ENCODE data around the gene LRRC8E. TPM values are rescaled to one million over a fixed set of nuclear protein-coding genes. Genes with fewer than 3 reads are reported as not detected.

Gene LRRC8E
- total RNA-seq, 1 experiment from 2014 or later = 3.0 TPM

- TF ChIP-seq STAT6 (CRISPR knock-in tag; conservative IDR thresholded peaks at IDR 0.05; ENCODE audit: low read depth) (no peak), AR (CRISPR knock-in tag; IDR thresholded peaks at IDR 0.05) (no peak), CREM (CRISPR knock-in tag; IDR thresholded peaks at IDR 0.05) (no peak), PRRX2 (CRISPR knock-in tag; IDR thresholded peaks at IDR 0.05) (no peak)
These were observed 46.5 kb downstream of the LRRC8E start (continued) for GRCh38 chr19:7934766-7935165.

GRCh38 chr19:7940841-7941240 lies 52.5 kb downstream of the LRRC8E start:
- DNase-seq (ENCODE audit: low spot score) (no peak), ATAC-seq (no peak)
- H3K4me1 Mint-ChIP-seq = peaks cover 8% of the 10 kb centered on the region; the same call in 1 of the 2 replicates
- H3K4me3 Mint-ChIP-seq = no peak overlapping the region
- CTCF ChIA-PET = interaction anchor here (0.6 kb wide), 1 partner anchor 228 kb away, joined by 3 read pairs; no protein-coding TSS in a partner anchor
- H3K9me3 Mint-ChIP-seq = no peaks in the 10 kb centered on the region
- H3K27me3 Mint-ChIP-seq (ENCODE audit: low read depth) = no peaks in the 10 kb centered on the region
- H3K27ac Mint-ChIP-seq = no peak overlapping the region; the same call in 1 of the 2 replicates
- H3K36me3 Mint-ChIP-seq = peaks cover 34% of the 10 kb centered on the region
- POLR2A ChIA-PET = no interaction called here
- TF ChIP-seq ZMAT4 (CRISPR knock-in tag; IDR thresholded peaks at IDR 0.05) = no peak
- TF ChIP-seq ZNF219 (CRISPR knock-in tag; IDR thresholded peaks at IDR 0.05; ENCODE audit: borderline replicate concordance) = no peak
- TF ChIP-seq GRHL2 (CRISPR knock-in tag; IDR thresholded peaks at IDR 0.05; ENCODE audit: insufficient replicate concordance, severe bottlenecking) = no peak
- no peak for TF ChIP-seq ATF2 (CRISPR knock-in tag; IDR thresholded peaks at IDR 0.05; ENCODE audit: borderline replicate concordance, low read depth)
- TF ChIP-seq USF2 (CRISPR knock-in tag; IDR thresholded peaks at IDR 0.05) = no peak
- no peak for TF ChIP-seq ZNF281 (CRISPR knock-in tag; IDR thresholded peaks at IDR 0.05)
- no peak for TF ChIP-seq FOXP4 (CRISPR knock-in tag; IDR thresholded peaks at IDR 0.05)
- no peak for TF ChIP-seq CREM (CRISPR knock-in tag; IDR thresholded peaks at IDR 0.05)
- TF ChIP-seq CTCF (IDR thresholded peaks at IDR 0.05) = no peak
- TF ChIP-seq RELA (CRISPR knock-in tag; IDR thresholded peaks at IDR 0.05; ENCODE audit: borderline replicate concordance) = no peak
- TF ChIP-seq AFF4 (CRISPR knock-in tag; IDR thresholded peaks at IDR 0.05; ENCODE audit: borderline replicate concordance) = no peak

Data from WTC11 (cell line).